ENCODE data around the gene ZNF407.

ZNF407 gene

GRCh38 chr18:74902147-74902455 lies 304.4 kb downstream of the ZNF407 start:
- Histone ChIP-seq H3K79me2 (ENCODE audit: insufficient read depth, low read length) (no peaks in the 10 kb centered on the region), H3K9me3 (ENCODE audit: insufficient read depth, low read length, severe bottlenecking) (no peaks in the 10 kb centered on the region), H3K36me3 (ENCODE audit: insufficient read depth, low read length) (no peaks in the 10 kb centered on the region), H3K27ac (ENCODE audit: low read length) (no peak overlapping the region), H3K4me3 (ENCODE audit: low read depth in 1 of 2, low read length in 2 of 2) (no peak overlapping the region), H2AFZ (ENCODE audit: low read depth, low read length) (no peak overlapping the region), H3K4me2 (ENCODE audit: insufficient read depth, low read length) (no peak overlapping the region), H4K20me1 (ENCODE audit: insufficient read depth, low read length) (no peaks in the 10 kb centered on the region), H3K9ac (ENCODE audit: low read depth, low read length) (no peak overlapping the region), H3K27me3 (ENCODE audit: insufficient read depth, low read length, poor library complexity) (no peaks in the 10 kb centered on the region), H3K4me1 (ENCODE audit: insufficient read depth, low read length) (no peaks in the 10 kb centered on the region)
- DNase-seq (no peak), ATAC-seq (ENCODE audit: insufficient read depth, low read depth) (no peak)
- no peak for TF ChIP-seq EZH2 (IDR thresholded peaks at IDR 0.05; ENCODE audit: borderline replicate concordance, low read depth, low read length, severe bottlenecking)
- TF ChIP-seq, protein P1, sequence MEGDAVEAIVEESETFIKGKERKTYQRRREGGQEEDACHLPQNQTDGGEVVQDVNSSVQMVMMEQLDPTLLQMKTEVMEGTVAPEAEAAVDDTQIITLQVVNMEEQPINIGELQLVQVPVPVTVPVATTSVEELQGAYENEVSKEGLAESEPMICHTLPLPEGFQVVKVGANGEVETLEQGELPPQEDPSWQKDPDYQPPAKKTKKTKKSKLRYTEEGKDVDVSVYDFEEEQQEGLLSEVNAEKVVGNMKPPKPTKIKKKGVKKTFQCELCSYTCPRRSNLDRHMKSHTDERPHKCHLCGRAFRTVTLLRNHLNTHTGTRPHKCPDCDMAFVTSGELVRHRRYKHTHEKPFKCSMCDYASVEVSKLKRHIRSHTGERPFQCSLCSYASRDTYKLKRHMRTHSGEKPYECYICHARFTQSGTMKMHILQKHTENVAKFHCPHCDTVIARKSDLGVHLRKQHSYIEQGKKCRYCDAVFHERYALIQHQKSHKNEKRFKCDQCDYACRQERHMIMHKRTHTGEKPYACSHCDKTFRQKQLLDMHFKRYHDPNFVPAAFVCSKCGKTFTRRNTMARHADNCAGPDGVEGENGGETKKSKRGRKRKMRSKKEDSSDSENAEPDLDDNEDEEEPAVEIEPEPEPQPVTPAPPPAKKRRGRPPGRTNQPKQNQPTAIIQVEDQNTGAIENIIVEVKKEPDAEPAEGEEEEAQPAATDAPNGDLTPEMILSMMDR (IDR thresholded peaks at IDR 0.05; ENCODE audit: borderline replicate concordance, extremely low read depth, low read length, poor library complexity, severe bottlenecking) = no peak

GRCh38 chr18:74905247-74905646 lies 307.6 kb downstream of the ZNF407 start:
- TF ChIP-seq EZH2 (IDR thresholded peaks at IDR 0.05; ENCODE audit: borderline replicate concordance, low read depth, low read length, severe bottlenecking) = no peak
- TF ChIP-seq, protein P1 (IDR thresholded peaks at IDR 0.05; ENCODE audit: borderline replicate concordance, extremely low read depth, low read length, poor library complexity, severe bottlenecking) = no peak
- Histone ChIP-seq H3K4me1 (ENCODE audit: insufficient read depth, low read length) (no peaks in the 10 kb centered on the region), H3K9me3 (ENCODE audit: insufficient read depth, low read length, severe bottlenecking) (no peaks in the 10 kb centered on the region), H3K4me2 (ENCODE audit: insufficient read depth, low read length) (no peak overlapping the region), H3K27me3 (ENCODE audit: insufficient read depth, low read length, poor library complexity) (no peaks in the 10 kb centered on the region), H3K9ac (ENCODE audit: low read depth, low read length) (no peak overlapping the region), H3K79me2 (ENCODE audit: insufficient read depth, low read length) (no peaks in the 10 kb centered on the region), H3K27ac (ENCODE audit: low read length) (no peak overlapping the region), H3K4me3 (ENCODE audit: low read depth in 1 of 2, low read length in 2 of 2) (no peak overlapping the region), H4K20me1 (ENCODE audit: insufficient read depth, low read length) (no peaks in the 10 kb centered on the region), H2AFZ (ENCODE audit: low read depth, low read length) (no peak overlapping the region), H3K36me3 (ENCODE audit: insufficient read depth, low read length) (no peaks in the 10 kb centered on the region)
- no peak for ATAC-seq (ENCODE audit: insufficient read depth, low read depth)
- no peak for DNase-seq

- no peaks in the 10 kb centered on the region for H3K9me3 ChIP-seq (ENCODE audit: insufficient read depth, low read length, severe bottlenecking)
- DNase-seq (no peak), ATAC-seq (ENCODE audit: insufficient read depth, low read depth) (no peak)
- no peak overlapping the region for H3K4me3 ChIP-seq (ENCODE audit: low read depth in 1 of 2, low read length in 2 of 2)
- H2AFZ ChIP-seq (ENCODE audit: low read depth, low read length) = no peak overlapping the region
- H3K36me3 ChIP-seq (ENCODE audit: insufficient read depth, low read length) = no peaks in the 10 kb centered on the region
- no peaks in the 10 kb centered on the region for H3K27me3 ChIP-seq (ENCODE audit: insufficient read depth, low read length, poor library complexity)
- H3K4me1 ChIP-seq (ENCODE audit: insufficient read depth, low read length) = no peaks in the 10 kb centered on the region
- H3K9ac ChIP-seq (ENCODE audit: low read depth, low read length) = no peak overlapping the region
- H4K20me1 ChIP-seq (ENCODE audit: insufficient read depth, low read length) = no peaks in the 10 kb centered on the region
- no peak overlapping the region for H3K27ac ChIP-seq (ENCODE audit: low read length)
- no peak overlapping the region for H3K4me2 ChIP-seq (ENCODE audit: insufficient read depth, low read length)
- no peaks in the 10 kb centered on the region for H3K79me2 ChIP-seq (ENCODE audit: insufficient read depth, low read length)
- TF ChIP-seq, protein P1 (IDR thresholded peaks at IDR 0.05; ENCODE audit: borderline replicate concordance, extremely low read depth, low read length, poor library complexity, severe bottlenecking) = no peak
- TF ChIP-seq EZH2 (IDR thresholded peaks at IDR 0.05; ENCODE audit: borderline replicate concordance, low read depth, low read length, severe bottlenecking) = no peak
These were observed 308.5 kb downstream of the ZNF407 start for GRCh38 chr18:74906184-74906583.

- Histone ChIP-seq H3K4me2 (ENCODE audit: insufficient read depth, low read length) (no peak overlapping the region), H3K4me3 (ENCODE audit: low read depth in 1 of 2, low read length in 2 of 2) (no peak overlapping the region), H3K9ac (ENCODE audit: low read depth, low read length) (no peak overlapping the region), H3K36me3 (ENCODE audit: insufficient read depth, low read length) (no peaks in the 10 kb centered on the region), H3K27me3 (ENCODE audit: insufficient read depth, low read length, poor library complexity) (no peaks in the 10 kb centered on the region), H3K9me3 (ENCODE audit: insufficient read depth, low read length, severe bottlenecking) (no peaks in the 10 kb centered on the region), H3K27ac (ENCODE audit: low read length) (no peak overlapping the region), H3K79me2 (ENCODE audit: insufficient read depth, low read length) (no peaks in the 10 kb centered on the region), H2AFZ (ENCODE audit: low read depth, low read length) (no peak overlapping the region), H3K4me1 (ENCODE audit: insufficient read depth, low read length) (peaks cover 11% of the 10 kb centered on the region), H4K20me1 (ENCODE audit: insufficient read depth, low read length) (no peaks in the 10 kb centered on the region)
- DNase-seq = no peak
- no peak for TF ChIP-seq EZH2 (IDR thresholded peaks at IDR 0.05; ENCODE audit: borderline replicate concordance, low read depth, low read length, severe bottlenecking)
- TF ChIP-seq, protein P1 (IDR thresholded peaks at IDR 0.05; ENCODE audit: borderline replicate concordance, extremely low read depth, low read length, poor library complexity, severe bottlenecking) = no peak
- ATAC-seq (ENCODE audit: insufficient read depth, low read depth) = no peak
These were observed 316.5 kb downstream of the ZNF407 start for GRCh38 chr18:74914052-74914591.

Data from DND-41 (cell line).